Fibroblast of lung (primary cell): ENCODE data around the gene AP1AR.

Experiments
- CTCF ChIP-seq, 2 donors: IDR thresholded peaks in 1 of 2; conservative IDR thresholded peaks in 1 of 2; 1 replicate in 1 of 2; 2 replicates in 1 of 2; pipeline ENCODE4 v1.5.1; 2011 to 2012; ENCODE audit warnings: low read length in 2 of 2, control low read depth in 1 of 2, inconsistent platforms in 1 of 2, low read depth in 1 of 2, mild to moderate bottlenecking in 1 of 2
- EZH2 ChIP-seq: IDR thresholded peaks from 2 replicates; pipeline ENCODE4 v1.5.1; 2012; ENCODE audit warnings: low read length, control low read depth, mild to moderate bottlenecking; ENCODE audit errors: missing control alignments

- TF ChIP-seq EZH2 (no peak), CTCF (conservative IDR thresholded peaks at IDR 0.05 in 1 of 2, IDR thresholded peaks at IDR 0.05 in 1 of 2; ENCODE audit: low read depth in 1 of 2, low read length in 2 of 2) (no peak)
Observed at GRCh38 chr4:112253382-112254000, 21.9 kb downstream of the AP1AR start.
